K562 (cell line): ENCODE data around the gene ASIC3.

Experiments
- DMBX1 ChIP-seq: fragments of 250-450 bp; sonication (Bioruptor Pico); IDR thresholded peaks from 2 replicates; pipeline ENCODE4 v1.8.0; 2022; ENCODE audit warnings: inconsistent platforms, mild to moderate bottlenecking, moderate library complexity, borderline replicate concordance
- ETV6 ChIP-seq, 3 experiments: fragments of 150-350 bp in 1 of 3; sonication (generic) in 1 of 3; formaldehyde crosslinking in 1 of 3; IDR thresholded peaks; 2 replicates each; pipeline versions ENCODE4 v1.6.1 to v1.8.0; 2014 to 2022; ENCODE audit warnings: borderline replicate concordance in 2 of 3, low read depth in 2 of 3, antibody characterized with exemption in 1 of 3, low read length in 1 of 3, mild to moderate bottlenecking in 1 of 3, missing genetic modification reagents in 1 of 3
- IRF2 ChIP-seq: sonication (generic); formaldehyde crosslinking; IDR thresholded peaks from 2 replicates; pipeline ENCODE4 v1.8.1; 2022; ENCODE audit warnings: mild to moderate bottlenecking, missing genetic modification reagents
- NFATC3 ChIP-seq: fragments of 450-650 bp; IDR thresholded peaks from 2 replicates; pipeline ENCODE4 v1.6.1; 2017; ENCODE audit warnings: mild to moderate bottlenecking
- POLR2AphosphoS5 ChIP-seq: IDR thresholded peaks from 2 replicates; pipeline ENCODE4 v1.6.1; 2011; ENCODE audit warnings: mild to moderate bottlenecking, low read depth, low read length, moderate library complexity; ENCODE audit not compliant: control insufficient read depth, insufficient read depth
- RCOR1 ChIP-seq, 2 experiments: IDR thresholded peaks; 2 replicates each; pipeline ENCODE4 v1.6.1; 2012; ENCODE audit warnings: low read depth in 2 of 2, low read length in 2 of 2, borderline replicate concordance in 1 of 2, improper control_type of control experiment in 1 of 2
- ZBTB8A ChIP-seq: fragments of 450-650 bp; IDR thresholded peaks from 2 replicates; pipeline ENCODE4 v1.6.1; 2018; ENCODE audit warnings: mild to moderate bottlenecking, moderate library complexity; ENCODE audit not compliant: partially characterized antibody
- ZFX ChIP-seq: sonication (generic); formaldehyde crosslinking; IDR thresholded peaks from 2 replicates; pipeline ENCODE4 v1.8.0; 2022; ENCODE audit warnings: mild to moderate bottlenecking, missing genetic modification reagents, moderate library complexity
- ZNF274 ChIP-seq: IDR thresholded peaks from 2 replicates; pipeline ENCODE4 v1.6.1; 2011; ENCODE audit warnings: low read depth, mild to moderate bottlenecking, low read length, moderate library complexity, borderline replicate concordance
- TF ChIP-seq, protein P1 (sequence below), 2 experiments: fragments of 450-650 bp; conservative IDR thresholded peaks; 2 replicates each; pipeline ENCODE4 v1.6.1; 2017; ENCODE audit warnings: mild to moderate bottlenecking in 2 of 2, moderate library complexity in 2 of 2
- TF ChIP-seq, protein P2 (sequence below): sonication (generic); formaldehyde crosslinking; IDR thresholded peaks from 2 replicates; pipeline ENCODE4 v1.9.0; 2022; ENCODE audit warnings: mild to moderate bottlenecking, missing genetic modification reagents
- TF ChIP-seq, protein P3 (sequence below): fragments of 250-450 bp; sonication (Bioruptor Pico); IDR thresholded peaks from 2 replicates; pipeline ENCODE4 v1.5.0; 2021; ENCODE audit warnings: mild to moderate bottlenecking, borderline replicate concordance

DNA sequence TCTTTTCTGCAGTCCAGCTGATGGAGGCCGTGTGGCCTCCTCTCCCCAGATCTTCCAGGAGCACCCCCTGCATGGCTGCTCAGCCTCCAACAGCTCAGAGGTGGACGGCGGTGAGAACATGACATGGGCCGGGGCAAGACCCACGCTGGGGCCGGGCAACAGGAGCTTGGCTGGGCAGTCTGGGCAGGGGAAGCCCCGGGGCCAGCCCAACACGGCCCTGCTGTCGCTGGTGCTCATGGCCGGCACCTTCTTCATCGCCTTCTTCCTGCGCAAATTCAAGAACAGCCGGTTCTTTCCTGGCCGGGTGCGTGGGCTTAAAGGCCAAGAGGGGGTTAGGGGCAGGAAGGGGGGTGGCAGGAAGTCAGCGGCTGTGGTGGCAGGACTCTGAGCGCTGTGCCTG lies 25.7 kb downstream of the ASIC3 start:
- TF ChIP-seq ZNF274: no peak
- TF ChIP-seq NFATC3: no peak
- TF ChIP-seq, protein P1, sequence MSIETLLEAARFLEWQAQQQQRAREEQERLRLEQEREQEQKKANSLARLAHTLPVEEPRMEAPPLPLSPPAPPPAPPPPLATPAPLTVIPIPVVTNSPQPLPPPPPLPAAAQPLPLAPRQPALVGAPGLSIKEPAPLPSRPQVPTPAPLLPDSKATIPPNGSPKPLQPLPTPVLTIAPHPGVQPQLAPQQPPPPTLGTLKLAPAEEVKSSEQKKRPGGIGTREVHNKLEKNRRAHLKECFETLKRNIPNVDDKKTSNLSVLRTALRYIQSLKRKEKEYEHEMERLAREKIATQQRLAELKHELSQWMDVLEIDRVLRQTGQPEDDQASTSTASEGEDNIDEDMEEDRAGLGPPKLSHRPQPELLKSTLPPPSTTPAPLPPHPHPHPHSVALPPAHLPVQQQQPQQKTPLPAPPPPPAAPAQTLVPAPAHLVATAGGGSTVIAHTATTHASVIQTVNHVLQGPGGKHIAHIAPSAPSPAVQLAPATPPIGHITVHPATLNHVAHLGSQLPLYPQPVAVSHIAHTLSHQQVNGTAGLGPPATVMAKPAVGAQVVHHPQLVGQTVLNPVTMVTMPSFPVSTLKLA (conservative IDR thresholded peaks at IDR 0.05): no peak
- no peak for TF ChIP-seq IRF2 (CRISPR knock-in tag)
- no peak for TF ChIP-seq ETV6 (IDR thresholded peaks at IDR 0.05; ENCODE audit: borderline replicate concordance in 1 of 2, low read depth in 2 of 2, low read length in 1 of 2)
- TF ChIP-seq ETV6 (CRISPR knock-in tag; IDR thresholded peaks at IDR 0.05; ENCODE audit: borderline replicate concordance): no peak
- TF ChIP-seq RCOR1 (IDR thresholded peaks at IDR 0.05; ENCODE audit: borderline replicate concordance in 1 of 2, low read depth in 2 of 2, low read length in 2 of 2): no peak
- TF ChIP-seq, protein P2, sequence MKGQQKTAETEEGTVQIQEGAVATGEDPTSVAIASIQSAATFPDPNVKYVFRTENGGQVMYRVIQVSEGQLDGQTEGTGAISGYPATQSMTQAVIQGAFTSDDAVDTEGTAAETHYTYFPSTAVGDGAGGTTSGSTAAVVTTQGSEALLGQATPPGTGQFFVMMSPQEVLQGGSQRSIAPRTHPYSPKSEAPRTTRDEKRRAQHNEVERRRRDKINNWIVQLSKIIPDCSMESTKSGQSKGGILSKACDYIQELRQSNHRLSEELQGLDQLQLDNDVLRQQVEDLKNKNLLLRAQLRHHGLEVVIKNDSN (CRISPR knock-in tag): no peak
- TF ChIP-seq ZFX (CRISPR knock-in tag): no peak
- no peak for TF ChIP-seq ZBTB8A
- TF ChIP-seq DMBX1 (CRISPR knock-in tag): no peak
- TF ChIP-seq, protein P3, sequence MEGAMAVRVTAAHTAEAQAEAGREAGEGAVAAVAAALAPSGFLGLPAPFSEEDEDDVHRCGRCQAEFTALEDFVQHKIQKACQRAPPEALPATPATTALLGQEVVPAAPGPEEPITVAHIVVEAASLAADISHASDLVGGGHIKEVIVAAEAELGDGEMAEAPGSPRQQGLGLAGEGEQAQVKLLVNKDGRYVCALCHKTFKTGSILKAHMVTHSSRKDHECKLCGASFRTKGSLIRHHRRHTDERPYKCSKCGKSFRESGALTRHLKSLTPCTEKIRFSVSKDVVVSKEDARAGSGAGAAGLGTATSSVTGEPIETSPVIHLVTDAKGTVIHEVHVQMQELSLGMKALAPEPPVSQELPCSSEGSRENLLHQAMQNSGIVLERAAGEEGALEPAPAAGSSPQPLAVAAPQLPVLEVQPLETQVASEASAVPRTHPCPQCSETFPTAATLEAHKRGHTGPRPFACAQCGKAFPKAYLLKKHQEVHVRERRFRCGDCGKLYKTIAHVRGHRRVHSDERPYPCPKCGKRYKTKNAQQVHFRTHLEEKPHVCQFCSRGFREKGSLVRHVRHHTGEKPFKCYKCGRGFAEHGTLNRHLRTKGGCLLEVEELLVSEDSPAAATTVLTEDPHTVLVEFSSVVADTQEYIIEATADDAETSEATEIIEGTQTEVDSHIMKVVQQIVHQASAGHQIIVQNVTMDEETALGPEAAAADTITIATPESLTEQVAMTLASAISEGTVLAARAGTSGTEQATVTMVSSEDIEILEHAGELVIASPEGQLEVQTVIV (CRISPR knock-in tag): no peak
- TF ChIP-seq POLR2AphosphoS5: no peak
